Epithelial cell of esophagus (primary cell): ENCODE data around the gene BRAT1.
"Not testable (repeated sequence)": the region's sequence is repeated elsewhere in the genome, so short reads cannot be mapped to it uniquely, and the experiment has no call there.

Experiments used
- DNase-seq: peaks from one replicate; pipeline ENCODE4 v3.0.0; 2010; ENCODE audit warnings: low read depth
- H3K4me3 ChIP-seq: 2 replicates; pipeline ENCODE4 v1.5.1; 2011; ENCODE audit warnings: mild to moderate bottlenecking, low read length, control low read depth
- TF ChIP-seq, protein P1 (sequence below): IDR thresholded peaks from 2 replicates; pipeline ENCODE4 v1.5.1; 2011; ENCODE audit warnings: low read depth, mild to moderate bottlenecking, low read length, control low read depth, inconsistent platforms; ENCODE audit not compliant: insufficient read depth; ENCODE audit errors: missing control alignments

The BRAT1 gene

GRCh38 chr7:2592375-2592865 is 37.1 kb upstream of the BRAT1 start:
- no peak for DNase-seq
- TF ChIP-seq, protein P1, sequence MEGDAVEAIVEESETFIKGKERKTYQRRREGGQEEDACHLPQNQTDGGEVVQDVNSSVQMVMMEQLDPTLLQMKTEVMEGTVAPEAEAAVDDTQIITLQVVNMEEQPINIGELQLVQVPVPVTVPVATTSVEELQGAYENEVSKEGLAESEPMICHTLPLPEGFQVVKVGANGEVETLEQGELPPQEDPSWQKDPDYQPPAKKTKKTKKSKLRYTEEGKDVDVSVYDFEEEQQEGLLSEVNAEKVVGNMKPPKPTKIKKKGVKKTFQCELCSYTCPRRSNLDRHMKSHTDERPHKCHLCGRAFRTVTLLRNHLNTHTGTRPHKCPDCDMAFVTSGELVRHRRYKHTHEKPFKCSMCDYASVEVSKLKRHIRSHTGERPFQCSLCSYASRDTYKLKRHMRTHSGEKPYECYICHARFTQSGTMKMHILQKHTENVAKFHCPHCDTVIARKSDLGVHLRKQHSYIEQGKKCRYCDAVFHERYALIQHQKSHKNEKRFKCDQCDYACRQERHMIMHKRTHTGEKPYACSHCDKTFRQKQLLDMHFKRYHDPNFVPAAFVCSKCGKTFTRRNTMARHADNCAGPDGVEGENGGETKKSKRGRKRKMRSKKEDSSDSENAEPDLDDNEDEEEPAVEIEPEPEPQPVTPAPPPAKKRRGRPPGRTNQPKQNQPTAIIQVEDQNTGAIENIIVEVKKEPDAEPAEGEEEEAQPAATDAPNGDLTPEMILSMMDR, result no peak
- no peak overlapping the region for H3K4me3 ChIP-seq

DNA sequence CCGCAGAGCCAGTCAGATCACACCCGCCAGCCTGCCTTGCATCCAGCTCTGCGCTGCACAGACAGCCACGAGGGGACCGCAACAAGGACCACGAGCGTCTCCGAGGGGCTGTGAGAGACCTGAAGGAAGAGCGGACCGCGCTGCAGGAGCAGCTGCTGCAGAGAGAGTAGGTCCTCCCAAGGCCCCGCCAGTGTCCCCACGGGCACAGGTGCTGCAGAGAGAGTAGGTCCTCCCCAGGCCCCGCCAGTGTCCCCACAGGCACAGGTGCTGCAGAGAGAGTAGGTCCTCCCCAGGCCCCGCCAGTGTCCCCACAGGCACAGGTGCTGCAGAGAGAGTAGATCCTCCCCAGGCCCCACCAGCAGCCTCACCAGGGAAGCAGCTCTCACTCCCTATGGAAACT is 34.6 kb upstream of the BRAT1 start:
- not testable (repeated sequence) for DNase-seq, H3K4me3 ChIP-seq

DNA sequence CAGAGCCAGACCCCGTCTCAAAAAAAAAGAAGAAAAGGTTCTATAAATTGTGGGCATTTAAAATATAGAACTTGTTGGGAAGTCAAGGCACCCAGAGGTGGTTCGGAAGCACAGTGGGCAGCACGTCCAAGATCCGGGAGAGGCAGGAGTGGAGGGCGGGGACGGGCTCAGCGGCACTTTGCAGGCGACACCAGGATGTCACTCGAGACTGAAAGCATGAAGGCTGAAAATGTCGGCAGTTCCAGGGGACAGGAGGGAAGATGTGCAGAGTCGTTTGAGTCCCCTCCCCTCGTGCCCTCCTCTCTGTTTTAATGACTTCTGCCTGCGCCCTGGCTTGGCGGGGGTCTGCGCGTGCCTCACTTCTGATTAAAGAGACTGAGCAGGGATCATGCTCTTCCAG is 34.0 kb upstream of the BRAT1 start:
- no peak for DNase-seq
- TF ChIP-seq, protein P1, result no peak
- no peak overlapping the region for H3K4me3 ChIP-seq

GRCh38 chr7:2587778-2588177 is 32.5 kb upstream of the BRAT1 start:
- H3K4me3 ChIP-seq, result no peak overlapping the region
- TF ChIP-seq, protein P1, result no peak
- no peak for DNase-seq

- no peak overlapping the region for H3K4me3 ChIP-seq
- no peak for DNase-seq
- TF ChIP-seq, protein P1, result no peak
Observed at GRCh38 chr7:2587134-2587533, 31.8 kb upstream of the BRAT1 start.

GRCh38 chr7:2586326-2587020 is 31.1 kb upstream of the BRAT1 start:
- no peak for DNase-seq
- H3K4me3 ChIP-seq, result no peak overlapping the region
- TF ChIP-seq, protein P1, result no peak

GRCh38 chr7:2585446-2585845 is 30.1 kb upstream of the BRAT1 start:
- no peak for DNase-seq
- TF ChIP-seq, protein P1, result no peak
- H3K4me3 ChIP-seq, result no peak overlapping the region
